PFSK-1 (cell line): Measurements from ENCODE around the gene CHTOP.

Experiments
- FOXP2 ChIP-seq: optimal IDR thresholded peaks from 2 replicates; pipeline ENCODE3; 2011; ENCODE audit warnings: borderline replicate concordance, control low read depth, inconsistent platforms; ENCODE audit not compliant: insufficient read depth; ENCODE audit errors: extremely low read length, extremely low read depth
- POLR2AphosphoS5 ChIP-seq: IDR thresholded peaks from 2 replicates; pipeline ENCODE4 v1.6.1; 2012; ENCODE audit warnings: low read depth, mild to moderate bottlenecking, control low read depth, low read length, moderate library complexity
- SIN3A ChIP-seq: IDR thresholded peaks from 2 replicates; pipeline ENCODE4 v1.6.1; 2012; ENCODE audit warnings: mild to moderate bottlenecking, low read length, moderate library complexity, borderline replicate concordance; ENCODE audit not compliant: insufficient read depth
- TAF1 ChIP-seq: IDR thresholded peaks from 2 replicates; pipeline ENCODE4 v1.6.1; 2012; ENCODE audit warnings: low read length, control low read depth, borderline replicate concordance; ENCODE audit not compliant: insufficient read depth
- TF ChIP-seq, protein P1 (sequence below), 2 experiments: IDR thresholded peaks; 2 replicates each; pipeline versions ENCODE4 v1.6.1 to v1.8.0; 2011 to 2012; ENCODE audit warnings: low read depth in 2 of 2, low read length in 2 of 2, control low read depth in 1 of 2, inconsistent platforms in 1 of 2, mild to moderate bottlenecking in 1 of 2, moderate library complexity in 1 of 2; ENCODE audit not compliant: insufficient read depth in 1 of 2

- TF ChIP-seq, protein P1, sequence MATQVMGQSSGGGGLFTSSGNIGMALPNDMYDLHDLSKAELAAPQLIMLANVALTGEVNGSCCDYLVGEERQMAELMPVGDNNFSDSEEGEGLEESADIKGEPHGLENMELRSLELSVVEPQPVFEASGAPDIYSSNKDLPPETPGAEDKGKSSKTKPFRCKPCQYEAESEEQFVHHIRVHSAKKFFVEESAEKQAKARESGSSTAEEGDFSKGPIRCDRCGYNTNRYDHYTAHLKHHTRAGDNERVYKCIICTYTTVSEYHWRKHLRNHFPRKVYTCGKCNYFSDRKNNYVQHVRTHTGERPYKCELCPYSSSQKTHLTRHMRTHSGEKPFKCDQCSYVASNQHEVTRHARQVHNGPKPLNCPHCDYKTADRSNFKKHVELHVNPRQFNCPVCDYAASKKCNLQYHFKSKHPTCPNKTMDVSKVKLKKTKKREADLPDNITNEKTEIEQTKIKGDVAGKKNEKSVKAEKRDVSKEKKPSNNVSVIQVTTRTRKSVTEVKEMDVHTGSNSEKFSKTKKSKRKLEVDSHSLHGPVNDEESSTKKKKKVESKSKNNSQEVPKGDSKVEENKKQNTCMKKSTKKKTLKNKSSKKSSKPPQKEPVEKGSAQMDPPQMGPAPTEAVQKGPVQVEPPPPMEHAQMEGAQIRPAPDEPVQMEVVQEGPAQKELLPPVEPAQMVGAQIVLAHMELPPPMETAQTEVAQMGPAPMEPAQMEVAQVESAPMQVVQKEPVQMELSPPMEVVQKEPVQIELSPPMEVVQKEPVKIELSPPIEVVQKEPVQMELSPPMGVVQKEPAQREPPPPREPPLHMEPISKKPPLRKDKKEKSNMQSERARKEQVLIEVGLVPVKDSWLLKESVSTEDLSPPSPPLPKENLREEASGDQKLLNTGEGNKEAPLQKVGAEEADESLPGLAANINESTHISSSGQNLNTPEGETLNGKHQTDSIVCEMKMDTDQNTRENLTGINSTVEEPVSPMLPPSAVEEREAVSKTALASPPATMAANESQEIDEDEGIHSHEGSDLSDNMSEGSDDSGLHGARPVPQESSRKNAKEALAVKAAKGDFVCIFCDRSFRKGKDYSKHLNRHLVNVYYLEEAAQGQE (IDR thresholded peaks at IDR 0.05; ENCODE audit: insufficient read depth in 1 of 2, low read depth in 2 of 2, low read length in 2 of 2) = no peak
- no peak for TF ChIP-seq TAF1
- no peak for TF ChIP-seq SIN3A
- no peak for TF ChIP-seq POLR2AphosphoS5
- TF ChIP-seq FOXP2 = no peak
Measured at GRCh38 chr1:153635872-153636271, 2.0 kb downstream of the CHTOP start.
